HCT116 (cell line): ENCODE results near the gene GPN3. TPM values are rescaled to one million over a fixed set of nuclear protein-coding genes. Genes with fewer than 3 reads are reported as not detected.

ENCODE experiments used
- ATAC-seq: fragments of 200-7000 bp; cut with Tn5 transposase; 2 replicates; pipeline ENCODE4 v1.9.1; 2020; ENCODE audit warnings: mild to moderate bottlenecking, moderate library complexity
- BruUV-seq: library from RNA; stranded (reverse); fragments of 400-500 nt; replicated peaks from 2 replicates; lab custom pipeline; 2021; lab: Mats Ljungman, UMichigan
- CTCF ChIA-PET: fragments of 300-600 bp; sonication (Branson Sonifier 250); formaldehyde crosslinking; loops from one replicate; lab custom pipeline; 2021; ENCODE audit warnings: antibody characterized with exemption; lab: Charles Lee
- POLR2A ChIA-PET: fragments of 300-600, 350-600 bp; sonication (Branson Sonifier 250); formaldehyde crosslinking; loops from one replicate; lab custom pipeline; 2021; ENCODE audit warnings: antibody characterized with exemption; lab: Charles Lee
- RAD21 ChIA-PET, 2 experiments: fragments of 300-600 bp; sonication (Branson Sonifier 250); formaldehyde crosslinking; loops; one replicate each; lab custom pipeline; 2023; ENCODE audit warnings: low total read pairs in 2 of 2; ENCODE audit not compliant: uncharacterized antibody in 2 of 2, unreplicated experiment in 2 of 2, low non-redundant PET in 1 of 2; lab: Charles Lee
- DNase-seq: peaks from one replicate; pipeline ENCODE4 v3.0.0-alpha.2; 2010; ENCODE audit warnings: low read depth, low spot score
- H2AFZ ChIP-seq: fragments of 200-600 bp; shearing (Covaris generic), sonication (generic); 2 replicates; pipeline ENCODE4 v1.6.1; 2017; ENCODE audit warnings: low read depth, mixed run types, mixed read lengths, antibody characterized with exemption, low read length; ENCODE audit not compliant: poor library complexity, severe bottlenecking
- H3K27ac ChIP-seq: 2 replicates; pipeline ENCODE4 v1.5.1; 2012; ENCODE audit warnings: low read depth, low read length
- H3K27me3 ChIP-seq: fragments of 200-600 bp; sonication (generic); 2 replicates; pipeline ENCODE4 v1.6.1; 2016; ENCODE audit warnings: mixed run types, low read length, mixed read lengths; ENCODE audit not compliant: insufficient read depth
- H3K36me3 ChIP-seq, 2 experiments: fragments of 200-500 bp in 1 of 2; fragments of 200-600 bp in 1 of 2; sonication (Bioruptor generic) in 1 of 2; sonication (generic) in 1 of 2; 2 replicates each; pipeline versions ENCODE4 v1.5.1 to v1.6.1; 2014 to 2016; ENCODE audit warnings: low read length in 2 of 2, inconsistent platforms in 1 of 2, mixed read lengths in 1 of 2, mixed run types in 1 of 2; ENCODE audit not compliant: insufficient read depth in 2 of 2, control insufficient read depth in 1 of 2
- H3K4me1 ChIP-seq, 2 experiments: fragments of 200-600 bp in 1 of 2; sonication (generic) in 1 of 2; 2 replicates each; pipeline versions ENCODE4 v1.5.1 to v1.6.1; 2012 to 2017; ENCODE audit warnings: low read length in 2 of 2, inconsistent platforms in 1 of 2, mild to moderate bottlenecking in 1 of 2, mixed read lengths in 1 of 2, mixed run types in 1 of 2, moderate library complexity in 1 of 2; ENCODE audit not compliant: insufficient read depth in 2 of 2, control insufficient read depth in 1 of 2
- H3K4me2 ChIP-seq: fragments of 200-600 bp; sonication (generic); 2 replicates; pipeline ENCODE4 v1.6.1; 2017; ENCODE audit warnings: mixed run types, low read length, mixed read lengths
- H3K4me3 ChIP-seq, 2 experiments: fragments of 200-600 bp in 1 of 2; sonication (generic) in 1 of 2; replicated peaks in 1 of 2; 2 replicates each; pipeline ENCODE4 v1.5.1; 2011 to 2016; ENCODE audit warnings: low read length in 2 of 2, control low read depth in 1 of 2, low read depth in 1 of 2, mild to moderate bottlenecking in 1 of 2, mixed read lengths in 1 of 2, mixed run types in 1 of 2
- H3K79me2 ChIP-seq: fragments of 200-600 bp; sonication (generic); 2 replicates; pipeline ENCODE4 v1.6.1; 2017; ENCODE audit warnings: mild to moderate bottlenecking, mixed run types, low read length, moderate library complexity, mixed read lengths; ENCODE audit not compliant: insufficient read depth
- H3K9ac ChIP-seq: fragments of 200-600 bp; sonication (generic); 2 replicates; pipeline ENCODE4 v1.6.1; 2016; ENCODE audit warnings: low read length, mixed read lengths
- H3K9me2 ChIP-seq: fragments of 200-600 bp; sonication (generic), shearing (Covaris generic); 2 replicates; pipeline ENCODE4 v1.6.1; 2017; ENCODE audit warnings: mixed run types, mild to moderate bottlenecking, moderate library complexity; ENCODE audit not compliant: insufficient read depth
- H3K9me3 ChIP-seq, 2 experiments: fragments of 200-500 bp in 1 of 2; fragments of 200-600 bp in 1 of 2; sonication (Bioruptor generic) in 1 of 2; sonication (generic) in 1 of 2; 2 replicates each; pipeline ENCODE4 v1.6.1; 2014 to 2017; ENCODE audit warnings: low read length in 2 of 2, mixed read lengths in 2 of 2, inconsistent platforms in 1 of 2, low read depth in 1 of 2, mild to moderate bottlenecking in 1 of 2, mixed run types in 1 of 2, moderate library complexity in 1 of 2; ENCODE audit not compliant: control insufficient read depth in 1 of 2, insufficient read depth in 1 of 2
- H4K20me1 ChIP-seq: fragments of 200-600 bp; sonication (generic), shearing (Covaris generic); 2 replicates; pipeline ENCODE4 v1.6.1; 2017; ENCODE audit warnings: mixed run types, mild to moderate bottlenecking, moderate library complexity; ENCODE audit not compliant: insufficient read depth
- EGR1 ChIP-seq: IDR thresholded peaks from 2 replicates; pipeline ENCODE4 v1.6.1; 2012; ENCODE audit warnings: low read depth
- EZH2 ChIP-seq: fragments of 200-600 bp; sonication (generic); IDR thresholded peaks from 2 replicates; pipeline ENCODE4 v1.6.1; 2017; ENCODE audit warnings: antibody characterized with exemption, mixed run types
- POLR2A ChIP-seq: IDR thresholded peaks from 2 replicates; pipeline ENCODE4 v1.7.0; 2011; ENCODE audit warnings: borderline replicate concordance; ENCODE audit not compliant: insufficient read depth, insufficient read length; ENCODE audit errors: extremely low read depth
- POLR2AphosphoS5 ChIP-seq: IDR thresholded peaks from 2 replicates; pipeline ENCODE4 v1.6.1; 2011; ENCODE audit warnings: mild to moderate bottlenecking, low read depth, low read length, moderate library complexity
- SIN3A ChIP-seq: IDR thresholded peaks from 2 replicates; pipeline ENCODE4 v1.6.1; 2012; ENCODE audit warnings: low read depth
- SP1 ChIP-seq: IDR thresholded peaks from 2 replicates; pipeline ENCODE4 v1.6.1; 2012; ENCODE audit warnings: low read depth
- TCF7L2 ChIP-seq: IDR thresholded peaks from 2 replicates; pipeline ENCODE4 v1.7.0; 2011; ENCODE audit warnings: borderline replicate concordance, inconsistent platforms; ENCODE audit not compliant: insufficient read depth, insufficient read length; ENCODE audit errors: extremely low read depth
- YY1 ChIP-seq: IDR thresholded peaks from 2 replicates; pipeline ENCODE4 v1.6.1; 2011; ENCODE audit warnings: low read length, low read depth, moderate library complexity, mild to moderate bottlenecking; ENCODE audit not compliant: insufficient replicate concordance; ENCODE audit errors: extremely low read depth
- ZNF274 ChIP-seq: fragments of 200-500 bp; sonication (Bioruptor generic); IDR thresholded peaks from 2 replicates; pipeline ENCODE4 v1.6.1; 2014; ENCODE audit warnings: mild to moderate bottlenecking, low read depth, low read length, inconsistent platforms
- intact Hi-C: fragments of 100-400 bp; cut with micrococcal nuclease; formaldehyde crosslinking; loops from 2 replicates; pipeline ENCODE4 v1.10.0; 2022
- total RNA-seq: library from RNA; stranded (reverse); gene quantifications from one replicate; pipeline ENCODE4 v1.2.1, GENCODE V29; 2021; ENCODE audit not compliant: unreplicated experiment
- TF ChIP-seq, protein P1 (sequence below): IDR thresholded peaks from 2 replicates; pipeline ENCODE4 v1.6.1; 2012
- TF ChIP-seq, protein P2 (sequence below), 3 experiments: fragments of 200-600 bp in 1 of 3; sonication (generic) in 1 of 3; IDR thresholded peaks in 2 of 3; conservative IDR thresholded peaks in 1 of 3; 2 replicates each; pipeline ENCODE4 v1.5.1; 2012 to 2017; ENCODE audit warnings: low read depth in 2 of 3, low read length in 2 of 3, antibody characterized with exemption in 1 of 3, borderline replicate concordance in 1 of 3, control low read depth in 1 of 3, mild to moderate bottlenecking in 1 of 3, mixed read lengths in 1 of 3, mixed run types in 1 of 3, moderate library complexity in 1 of 3; ENCODE audit not compliant: insufficient read depth in 1 of 3
- TF ChIP-seq, protein P3 (sequence below): IDR thresholded peaks from 2 replicates; pipeline ENCODE4 v1.6.1; 2012; ENCODE audit warnings: low read depth
- TF ChIP-seq, protein P4 (sequence below): IDR thresholded peaks from 2 replicates; pipeline ENCODE4 v1.6.1; 2011; ENCODE audit warnings: mild to moderate bottlenecking, low read length, moderate library complexity; ENCODE audit not compliant: insufficient replicate concordance; ENCODE audit errors: extremely low read depth

The GPN3 gene
- total RNA-seq, 1 experiment from 2014 or later = 46.2 TPM

DNA sequence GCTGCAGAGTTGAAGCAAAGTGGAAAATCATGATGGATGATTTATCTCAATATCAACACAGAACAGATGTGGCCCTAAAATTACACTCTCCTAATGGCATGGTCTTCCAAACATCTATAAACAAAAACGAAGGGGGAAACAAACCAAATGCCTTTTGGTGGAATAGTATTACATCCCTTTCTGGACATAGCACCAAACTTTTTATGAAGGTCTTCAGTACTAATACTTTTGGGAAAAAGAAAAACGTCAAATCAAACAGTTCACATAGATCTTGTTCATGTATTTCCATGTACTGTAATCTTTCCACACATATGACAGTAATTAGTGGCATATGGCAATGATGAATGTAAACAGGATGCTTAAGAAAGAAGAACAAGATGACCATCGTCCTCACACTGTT, 41.7 kb downstream of the GPN3 start:
- Histone ChIP-seq H2AFZ (no peak overlapping the region), H3K9ac (no peak overlapping the region), H3K4me2 (no peak overlapping the region), H3K4me1 (peaks cover 4 to 5% of the 10 kb centered on the region in 2 experiments; a peak in 2 of 4 replicates), H3K4me3 (no peak overlapping the region), H3K36me3 (no peaks in the 10 kb centered on the region), H3K9me2 (no peaks in the 10 kb centered on the region), H3K27me3 (no peaks in the 10 kb centered on the region), H3K79me2 (no peaks in the 10 kb centered on the region), H3K27ac (no peak overlapping the region), H4K20me1 (no peaks in the 10 kb centered on the region), H3K9me3 (no peaks in the 10 kb centered on the region)
- ATAC-seq = no peak
- CTCF ChIA-PET = no interaction called here
- TF ChIP-seq POLR2AphosphoS5 = no peak
- TF ChIP-seq EZH2 = no peak
- TF ChIP-seq POLR2A = no peak
- TF ChIP-seq SIN3A = no peak
- no peak for DNase-seq
- RAD21 ChIA-PET = no interaction called here
- no TSS peak for BruUV-seq
- intact Hi-C loops = no loop called here
- POLR2A ChIA-PET = no interaction called here

DNA sequence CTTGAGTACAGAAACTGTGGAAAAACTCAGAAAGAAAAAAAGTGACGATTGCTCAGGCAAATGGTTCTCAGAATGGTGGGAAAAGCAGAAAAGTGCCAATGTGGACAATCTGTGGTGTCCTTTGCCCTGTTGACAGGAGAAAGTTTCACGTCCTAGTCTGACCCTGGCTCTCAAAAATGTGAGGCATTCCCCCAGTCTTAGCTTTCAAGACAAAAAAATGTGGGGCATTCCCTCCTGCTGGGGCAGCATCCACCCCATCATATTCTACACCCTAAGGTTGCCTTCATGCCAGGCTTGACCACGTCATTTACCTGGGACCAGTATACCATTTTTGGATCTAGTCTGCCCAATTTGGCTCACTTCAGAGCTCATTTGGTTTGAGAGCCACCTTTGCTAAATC, 43.8 kb downstream of the GPN3 start:
- Histone ChIP-seq H3K9ac (no peak overlapping the region), H3K4me3 (no peak overlapping the region), H3K27me3 (no peaks in the 10 kb centered on the region), H3K9me3 (no peaks in the 10 kb centered on the region), H3K36me3 (no peaks in the 10 kb centered on the region), H3K27ac (no peak overlapping the region), H3K4me2 (no peak overlapping the region), H2AFZ (no peak overlapping the region), H4K20me1 (no peaks in the 10 kb centered on the region), H3K9me2 (no peaks in the 10 kb centered on the region), H3K79me2 (no peaks in the 10 kb centered on the region), H3K4me1 (no peaks in the 10 kb centered on the region)
- ChIA-PET CTCF (no interaction called here), POLR2A (no interaction called here), RAD21 (no interaction called here)
- DNase-seq = no peak
- no peak for ATAC-seq
- no TSS peak for BruUV-seq
- intact Hi-C loops = no loop called here
- TF ChIP-seq TCF7L2 = no peak
- no peak for TF ChIP-seq SP1
- TF ChIP-seq, protein P1, sequence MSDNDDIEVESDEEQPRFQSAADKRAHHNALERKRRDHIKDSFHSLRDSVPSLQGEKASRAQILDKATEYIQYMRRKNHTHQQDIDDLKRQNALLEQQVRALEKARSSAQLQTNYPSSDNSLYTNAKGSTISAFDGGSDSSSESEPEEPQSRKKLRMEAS = no peak
- no peak for TF ChIP-seq YY1
- no peak for TF ChIP-seq EGR1
- TF ChIP-seq, protein P2, sequence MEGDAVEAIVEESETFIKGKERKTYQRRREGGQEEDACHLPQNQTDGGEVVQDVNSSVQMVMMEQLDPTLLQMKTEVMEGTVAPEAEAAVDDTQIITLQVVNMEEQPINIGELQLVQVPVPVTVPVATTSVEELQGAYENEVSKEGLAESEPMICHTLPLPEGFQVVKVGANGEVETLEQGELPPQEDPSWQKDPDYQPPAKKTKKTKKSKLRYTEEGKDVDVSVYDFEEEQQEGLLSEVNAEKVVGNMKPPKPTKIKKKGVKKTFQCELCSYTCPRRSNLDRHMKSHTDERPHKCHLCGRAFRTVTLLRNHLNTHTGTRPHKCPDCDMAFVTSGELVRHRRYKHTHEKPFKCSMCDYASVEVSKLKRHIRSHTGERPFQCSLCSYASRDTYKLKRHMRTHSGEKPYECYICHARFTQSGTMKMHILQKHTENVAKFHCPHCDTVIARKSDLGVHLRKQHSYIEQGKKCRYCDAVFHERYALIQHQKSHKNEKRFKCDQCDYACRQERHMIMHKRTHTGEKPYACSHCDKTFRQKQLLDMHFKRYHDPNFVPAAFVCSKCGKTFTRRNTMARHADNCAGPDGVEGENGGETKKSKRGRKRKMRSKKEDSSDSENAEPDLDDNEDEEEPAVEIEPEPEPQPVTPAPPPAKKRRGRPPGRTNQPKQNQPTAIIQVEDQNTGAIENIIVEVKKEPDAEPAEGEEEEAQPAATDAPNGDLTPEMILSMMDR (IDR thresholded peaks at IDR 0.05 in 2 of 3, conservative IDR thresholded peaks at IDR 0.05 in 1 of 3; ENCODE audit: borderline replicate concordance in 1 of 3, insufficient read depth in 1 of 3, low read depth in 2 of 3, low read length in 2 of 3) = no peak
- TF ChIP-seq, protein P3, sequence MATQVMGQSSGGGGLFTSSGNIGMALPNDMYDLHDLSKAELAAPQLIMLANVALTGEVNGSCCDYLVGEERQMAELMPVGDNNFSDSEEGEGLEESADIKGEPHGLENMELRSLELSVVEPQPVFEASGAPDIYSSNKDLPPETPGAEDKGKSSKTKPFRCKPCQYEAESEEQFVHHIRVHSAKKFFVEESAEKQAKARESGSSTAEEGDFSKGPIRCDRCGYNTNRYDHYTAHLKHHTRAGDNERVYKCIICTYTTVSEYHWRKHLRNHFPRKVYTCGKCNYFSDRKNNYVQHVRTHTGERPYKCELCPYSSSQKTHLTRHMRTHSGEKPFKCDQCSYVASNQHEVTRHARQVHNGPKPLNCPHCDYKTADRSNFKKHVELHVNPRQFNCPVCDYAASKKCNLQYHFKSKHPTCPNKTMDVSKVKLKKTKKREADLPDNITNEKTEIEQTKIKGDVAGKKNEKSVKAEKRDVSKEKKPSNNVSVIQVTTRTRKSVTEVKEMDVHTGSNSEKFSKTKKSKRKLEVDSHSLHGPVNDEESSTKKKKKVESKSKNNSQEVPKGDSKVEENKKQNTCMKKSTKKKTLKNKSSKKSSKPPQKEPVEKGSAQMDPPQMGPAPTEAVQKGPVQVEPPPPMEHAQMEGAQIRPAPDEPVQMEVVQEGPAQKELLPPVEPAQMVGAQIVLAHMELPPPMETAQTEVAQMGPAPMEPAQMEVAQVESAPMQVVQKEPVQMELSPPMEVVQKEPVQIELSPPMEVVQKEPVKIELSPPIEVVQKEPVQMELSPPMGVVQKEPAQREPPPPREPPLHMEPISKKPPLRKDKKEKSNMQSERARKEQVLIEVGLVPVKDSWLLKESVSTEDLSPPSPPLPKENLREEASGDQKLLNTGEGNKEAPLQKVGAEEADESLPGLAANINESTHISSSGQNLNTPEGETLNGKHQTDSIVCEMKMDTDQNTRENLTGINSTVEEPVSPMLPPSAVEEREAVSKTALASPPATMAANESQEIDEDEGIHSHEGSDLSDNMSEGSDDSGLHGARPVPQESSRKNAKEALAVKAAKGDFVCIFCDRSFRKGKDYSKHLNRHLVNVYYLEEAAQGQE = no peak
- TF ChIP-seq, protein P4, sequence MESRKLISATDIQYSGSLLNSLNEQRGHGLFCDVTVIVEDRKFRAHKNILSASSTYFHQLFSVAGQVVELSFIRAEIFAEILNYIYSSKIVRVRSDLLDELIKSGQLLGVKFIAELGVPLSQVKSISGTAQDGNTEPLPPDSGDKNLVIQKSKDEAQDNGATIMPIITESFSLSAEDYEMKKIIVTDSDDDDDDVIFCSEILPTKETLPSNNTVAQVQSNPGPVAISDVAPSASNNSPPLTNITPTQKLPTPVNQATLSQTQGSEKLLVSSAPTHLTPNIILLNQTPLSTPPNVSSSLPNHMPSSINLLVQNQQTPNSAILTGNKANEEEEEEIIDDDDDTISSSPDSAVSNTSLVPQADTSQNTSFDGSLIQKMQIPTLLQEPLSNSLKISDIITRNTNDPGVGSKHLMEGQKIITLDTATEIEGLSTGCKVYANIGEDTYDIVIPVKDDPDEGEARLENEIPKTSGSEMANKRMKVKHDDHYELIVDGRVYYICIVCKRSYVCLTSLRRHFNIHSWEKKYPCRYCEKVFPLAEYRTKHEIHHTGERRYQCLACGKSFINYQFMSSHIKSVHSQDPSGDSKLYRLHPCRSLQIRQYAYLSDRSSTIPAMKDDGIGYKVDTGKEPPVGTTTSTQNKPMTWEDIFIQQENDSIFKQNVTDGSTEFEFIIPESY = no peak
- no peak for TF ChIP-seq ZNF274
